B cell (primary cell): ENCODE data around the gene BLACAT1.

Experiments
- CTCF ChIP-seq: fragments of 200-600 bp; IDR thresholded peaks from one replicate; pipeline ENCODE4 v1.8.0; 2022; ENCODE audit warnings: antibody characterized with exemption, mild to moderate bottlenecking
- EZH2 ChIP-seq: IDR thresholded peaks from 2 replicates; pipeline ENCODE4 v1.6.1; 2012; ENCODE audit warnings: borderline replicate concordance, low read depth, mild to moderate bottlenecking, moderate library complexity, low read length; ENCODE audit not compliant: insufficient read depth, poor library complexity, severe bottlenecking

- TF ChIP-seq CTCF: no peak
- TF ChIP-seq EZH2: no peak
Measured at GRCh38 chr1:205449750-205450443, 5.9 kb downstream of the BLACAT1 start.
